ENCODE measurements around the gene EML5.
A peak's percentile ranks its signal among the peaks of the same experiment; 100 is the strongest.

EML5 gene

GRCh38 chr14:88698651-88699050, 94.1 kb downstream of the EML5 start:
- no peak for DNase-seq

DNA sequence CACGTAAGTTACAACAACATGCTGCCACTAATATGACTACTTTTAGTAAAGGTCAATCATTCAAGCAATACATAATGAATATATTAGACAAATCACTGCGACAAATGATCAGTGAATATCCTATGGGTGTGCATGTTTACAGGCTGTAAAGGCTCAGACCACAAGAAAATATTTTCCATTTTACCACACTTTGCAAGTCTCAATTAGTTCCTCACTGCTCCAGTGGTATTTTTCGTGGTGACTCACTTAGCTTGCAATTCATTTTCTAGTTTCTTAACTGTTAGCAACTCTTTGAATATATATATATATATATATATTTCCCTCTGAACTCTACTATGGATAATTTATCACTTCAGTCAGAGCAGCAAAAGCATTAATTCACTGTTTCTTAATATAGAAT, 96.9 kb downstream of the EML5 start:
- no peak for DNase-seq

DNA sequence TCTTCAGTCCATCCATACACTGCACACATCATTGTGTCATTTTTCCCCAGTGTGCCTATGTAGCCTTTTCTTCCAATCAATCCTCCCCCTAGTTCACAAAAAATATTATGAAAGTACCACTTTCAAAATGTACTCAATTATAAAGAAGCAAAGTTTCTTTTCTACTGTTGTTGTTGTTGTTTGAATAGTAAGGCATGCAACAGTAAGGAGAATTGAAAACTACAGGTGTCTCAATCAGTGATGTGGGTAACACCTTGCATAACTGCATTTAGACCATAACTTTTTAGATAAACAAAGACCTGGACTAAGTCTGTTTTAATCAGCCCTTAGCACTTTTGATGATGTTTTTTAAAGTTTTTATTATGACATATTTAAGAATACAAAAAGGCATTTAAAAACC, 104.4 kb downstream of the EML5 start:
- no peak for DNase-seq

GRCh38 chr14:88683119-88683518, 109.6 kb downstream of the EML5 start:
- DNase-seq, result no peak

GRCh38 chr14:88682495-88683114, 110.1 kb downstream of the EML5 start:
- no peak for DNase-seq

DNA sequence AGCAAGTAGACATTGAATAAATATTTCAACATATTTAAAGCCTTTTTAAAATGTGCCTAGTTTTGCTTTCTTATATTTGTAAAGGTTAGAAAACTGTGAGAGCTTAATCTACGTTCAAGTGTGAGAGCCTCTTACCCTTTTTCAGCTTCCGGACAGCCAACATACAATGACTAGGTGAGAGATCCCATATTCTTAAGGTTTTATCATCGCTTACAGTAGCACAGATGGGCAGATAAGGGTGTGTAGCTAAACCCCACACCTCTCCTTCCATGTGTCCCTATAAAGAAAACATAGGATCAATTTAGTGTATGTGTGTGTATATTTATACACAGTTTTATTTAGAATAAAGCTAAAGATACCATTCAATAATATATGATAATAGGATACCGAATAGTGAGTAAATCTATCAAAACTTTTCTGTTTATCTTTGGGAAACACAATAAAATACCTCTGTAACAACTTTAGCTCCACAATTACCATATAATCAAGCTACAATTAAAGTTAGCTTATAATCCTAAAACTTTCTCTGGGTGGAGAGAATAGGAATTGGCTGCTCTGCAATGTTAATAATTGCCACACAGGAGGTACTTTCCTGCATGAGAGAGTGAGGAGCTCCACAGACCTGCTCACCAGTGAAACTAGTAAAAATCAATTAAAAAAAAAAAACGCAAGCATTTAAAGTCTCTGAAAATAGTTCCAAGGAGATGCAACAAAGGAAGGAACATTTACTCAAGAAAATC, 110.8 kb downstream of the EML5 start:
- DNase-seq, result no peak

- DNase-seq, result no peak
These were observed 123.4 kb downstream of the EML5 start for GRCh38 chr14:88669346-88669745.

DNA sequence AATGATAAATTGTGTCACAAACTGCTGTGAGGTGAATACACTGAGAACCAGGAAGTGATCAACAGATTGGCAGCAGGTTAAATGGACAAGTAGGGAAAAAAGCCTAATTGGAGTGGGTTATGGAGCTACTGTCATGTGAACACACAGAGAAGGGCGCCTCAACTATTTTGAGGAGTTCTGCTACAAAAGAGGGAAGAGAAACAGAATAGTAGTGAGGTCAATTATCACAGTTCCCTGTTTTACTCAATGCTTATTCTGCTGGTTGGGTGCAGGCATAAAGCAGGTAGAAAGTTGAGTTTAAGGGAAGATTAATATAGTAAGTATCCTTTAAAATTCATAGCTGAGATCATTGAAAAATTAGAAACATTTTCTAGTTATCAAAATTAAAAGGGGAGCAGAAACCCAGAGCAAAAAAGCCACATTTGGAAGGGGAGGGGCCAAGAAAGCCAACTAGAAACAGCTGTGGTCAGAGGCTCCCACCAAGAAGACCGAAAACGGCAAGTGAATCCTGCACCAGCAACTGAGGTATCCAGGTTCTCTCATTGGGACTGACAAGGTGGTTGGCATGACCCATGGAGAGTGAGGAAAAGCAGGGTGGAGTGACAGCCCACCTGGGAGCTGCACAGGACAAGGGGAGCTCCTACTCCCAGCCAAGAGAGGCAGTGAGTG, 124.2 kb downstream of the EML5 start:
- no peak for DNase-seq

GRCh38 chr14:88667555-88668273, 125.0 kb downstream of the EML5 start:
- peak; percentile 89 for DNase-seq

GRCh38 chr14:88660056-88660455, 132.7 kb downstream of the EML5 start:
- DNase-seq, result no peak

- no peak for DNase-seq
These were observed 153.5 kb downstream of the EML5 start for GRCh38 chr14:88639221-88639620.

- no peak for DNase-seq
These were observed 160.2 kb downstream of the EML5 start for GRCh38 chr14:88632512-88632911.

DNA sequence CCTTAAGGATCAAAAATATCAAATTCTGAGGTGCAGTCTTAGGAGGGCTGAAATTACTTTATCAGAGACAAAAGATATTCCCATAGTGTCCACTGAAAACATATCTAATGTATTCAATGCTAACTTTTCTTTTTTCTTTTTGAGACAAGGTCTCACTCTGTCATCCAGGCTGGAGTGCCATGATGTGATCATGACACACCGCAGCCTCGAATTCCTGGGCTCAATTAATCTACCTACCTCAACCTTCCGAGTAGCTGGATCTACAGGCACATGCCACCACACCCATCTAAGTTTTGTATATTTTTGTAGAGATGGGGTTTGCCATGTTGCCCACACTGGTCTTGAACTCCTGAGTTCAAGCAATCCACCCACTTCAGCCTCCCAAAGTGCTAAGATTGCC, 161.7 kb downstream of the EML5 start:
- DNase-seq, result no peak

GRCh38 chr14:88630565-88630964, 162.2 kb downstream of the EML5 start:
- no peak for DNase-seq

DNA sequence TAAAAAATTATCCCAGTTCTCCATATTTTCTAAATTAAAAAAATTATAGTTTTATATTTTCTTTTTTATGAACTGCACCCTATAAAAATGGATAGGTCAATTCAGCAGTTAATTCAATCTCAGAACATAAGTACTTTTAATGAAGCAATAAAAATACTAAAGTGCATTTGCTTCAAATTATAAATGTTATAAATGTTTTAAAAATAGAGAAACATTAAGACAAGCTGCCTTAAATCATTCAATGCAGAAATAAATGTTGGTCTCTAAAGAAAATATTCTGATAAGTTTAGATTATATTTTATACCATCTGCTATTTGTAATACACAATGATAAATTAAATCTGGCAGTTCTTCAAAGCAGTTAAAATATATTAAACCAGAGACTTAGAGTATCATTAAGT, 164.3 kb downstream of the EML5 start:
- DNase-seq, result no peak

- no peak for DNase-seq
These were observed 164.7 kb downstream of the EML5 start for GRCh38 chr14:88628033-88628432.

- no peak for DNase-seq
These were observed 167.1 kb downstream of the EML5 start for GRCh38 chr14:88625671-88626070.

GRCh38 chr14:88621100-88621499, 171.7 kb downstream of the EML5 start:
- no peak for DNase-seq

- no peak for DNase-seq
These were observed 174.3 kb downstream of the EML5 start for GRCh38 chr14:88618476-88618875.

DNA sequence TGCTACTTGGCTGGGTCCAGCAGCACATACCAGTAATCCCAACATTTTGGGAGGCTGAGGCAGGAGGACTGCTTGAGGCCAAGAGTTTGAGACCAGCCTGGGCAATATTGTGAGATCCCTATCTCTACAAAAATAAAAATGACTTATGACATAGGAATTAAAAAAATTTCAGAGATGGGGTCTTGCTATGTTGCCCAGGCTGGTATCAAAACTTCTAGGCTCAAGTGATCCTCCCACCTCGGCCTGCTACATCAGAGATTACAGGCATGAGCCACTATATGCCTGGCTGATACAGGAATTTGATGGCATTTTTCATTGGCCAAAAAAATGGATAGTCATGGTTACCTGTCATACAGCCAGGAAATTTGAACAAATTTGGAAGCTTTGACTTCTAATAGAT, 175.3 kb downstream of the EML5 start:
- no peak for DNase-seq

- no peak for DNase-seq
These were observed 176.1 kb downstream of the EML5 start for GRCh38 chr14:88616697-88617096.

- no peak for DNase-seq
These were observed 178.4 kb downstream of the EML5 start for GRCh38 chr14:88614218-88614907.

- no peak for DNase-seq
These were observed 179.2 kb downstream of the EML5 start for GRCh38 chr14:88613552-88614010.
